ENCODE data around the gene SEMA4F. TPM values are rescaled to one million over a fixed set of nuclear protein-coding genes. Genes with fewer than 3 reads are reported as not detected.

The SEMA4F gene
- total and polyA plus RNA-seq, 2 donors = 2.5 to 3.5 TPM

DNA sequence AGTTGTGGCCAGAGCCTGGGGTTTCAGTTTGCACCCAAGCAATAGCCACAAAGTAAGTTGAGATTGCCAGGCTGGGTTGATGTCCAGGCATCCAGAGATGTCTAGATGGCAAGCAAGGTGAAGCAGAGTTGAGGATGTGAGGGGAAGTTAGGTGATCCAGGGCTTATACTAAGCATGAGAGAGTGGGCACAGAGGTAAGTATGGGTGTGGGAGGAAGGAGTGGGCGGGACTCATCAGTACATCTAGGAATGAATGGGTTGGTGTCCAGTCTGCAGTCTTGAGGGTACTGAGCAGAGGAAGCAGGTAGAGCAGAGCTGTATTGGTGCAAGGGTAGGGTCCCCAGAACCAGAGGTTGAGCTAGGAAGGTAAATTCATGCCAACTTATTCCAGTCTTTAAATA, 1.5 kb downstream of the SEMA4F start:
- 100% methylated on average over 1 of the region's 1 CpG for WGBS
- H3K36me3 ChIP-seq (ENCODE audit: control insufficient read depth in 2 of 2, insufficient read depth in 2 of 2, low read length in 1 of 2) = no peaks in the 10 kb centered on the region
- H3K9me3 ChIP-seq (ENCODE audit: control insufficient read depth in 2 of 2, insufficient read depth in 1 of 2, low read length in 1 of 2) = no peaks in the 10 kb centered on the region
- H3K27ac ChIP-seq (ENCODE audit: low read depth in 1 of 2, low read length in 1 of 2) = no peak overlapping the region
- DNase-seq (ENCODE audit: low read depth in 6 of 9, low spot score in 9 of 9) = no peak
- H3K4me3 ChIP-seq (ENCODE audit: low read length in 2 of 2) = no peak overlapping the region
- peaks cover 10 to 18% of the 10 kb centered on the region in 2 donors for H3K27me3 ChIP-seq (ENCODE audit: control insufficient read depth in 2 of 2, insufficient read depth in 1 of 2, low read length in 1 of 2)
- H3K4me1 ChIP-seq (ENCODE audit: control insufficient read depth in 2 of 2, insufficient read depth in 2 of 2, low read length in 2 of 2) = peaks cover 10 to 11% of the 10 kb centered on the region in 2 donors

DNA sequence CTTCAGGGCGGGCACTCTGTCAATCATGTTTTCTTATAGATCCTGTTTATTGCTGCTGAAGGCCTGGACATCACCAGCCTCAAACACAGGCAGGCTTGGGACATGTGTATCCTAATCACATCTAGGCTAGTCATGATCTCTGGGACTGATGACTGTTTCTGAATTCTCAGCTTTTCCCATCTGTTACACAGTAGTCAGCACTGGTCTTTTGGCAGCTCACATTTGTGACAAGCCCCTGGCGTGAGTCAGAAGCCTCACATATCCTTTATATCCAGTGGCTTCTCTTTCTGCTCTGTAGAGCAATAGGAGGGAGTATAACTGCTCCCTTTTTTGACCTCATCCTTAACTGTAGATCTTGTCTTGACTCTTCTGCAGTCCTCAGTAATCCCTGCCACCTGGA, 4.5 kb downstream of the SEMA4F start:
- Histone ChIP-seq H3K27ac (ENCODE audit: low read depth in 1 of 2, low read length in 1 of 2) (no peak overlapping the region), H3K27me3 (ENCODE audit: control insufficient read depth in 2 of 2, insufficient read depth in 1 of 2, low read length in 1 of 2) (peaks cover 10 to 18% of the 10 kb centered on the region in 2 donors), H3K4me3 (ENCODE audit: low read length in 2 of 2) (no peak overlapping the region), H3K36me3 (ENCODE audit: control insufficient read depth in 2 of 2, insufficient read depth in 2 of 2, low read length in 1 of 2) (no peaks in the 10 kb centered on the region), H3K4me1 (ENCODE audit: control insufficient read depth in 2 of 2, insufficient read depth in 2 of 2, low read length in 2 of 2) (peaks cover 8 to 9% of the 10 kb centered on the region in 2 donors), H3K9me3 (ENCODE audit: control insufficient read depth in 2 of 2, insufficient read depth in 1 of 2, low read length in 1 of 2) (no peaks in the 10 kb centered on the region)
- no peak for DNase-seq (ENCODE audit: low read depth in 6 of 9, low spot score in 9 of 9)
- WGBS = over 99% methylated on average over 2 of the region's 2 CpGs

DNA sequence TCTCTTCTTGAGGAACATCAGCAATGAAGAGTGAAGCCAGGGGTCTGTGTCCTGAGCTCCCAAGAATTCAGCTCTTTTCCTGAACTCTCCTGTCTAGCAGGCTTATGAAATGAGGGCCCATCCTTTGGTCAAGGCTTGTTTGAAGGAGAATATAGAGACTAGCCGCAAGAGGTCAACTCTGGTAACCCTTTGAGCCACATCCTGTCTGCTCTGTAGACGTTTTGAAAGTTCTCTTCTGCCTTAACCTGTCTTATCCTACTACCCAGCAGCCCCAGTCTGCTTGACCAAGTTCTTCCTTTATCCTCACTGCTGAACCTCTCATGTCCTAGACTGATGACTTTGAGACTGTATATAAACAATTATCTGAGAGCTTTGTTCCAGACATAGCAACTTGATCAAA, 5.4 kb downstream of the SEMA4F start:
- no peaks in the 10 kb centered on the region for H3K36me3 ChIP-seq (ENCODE audit: control insufficient read depth in 2 of 2, insufficient read depth in 2 of 2, low read length in 1 of 2)
- 86% methylated on average over 2 of the region's 2 CpGs for WGBS

DNA sequence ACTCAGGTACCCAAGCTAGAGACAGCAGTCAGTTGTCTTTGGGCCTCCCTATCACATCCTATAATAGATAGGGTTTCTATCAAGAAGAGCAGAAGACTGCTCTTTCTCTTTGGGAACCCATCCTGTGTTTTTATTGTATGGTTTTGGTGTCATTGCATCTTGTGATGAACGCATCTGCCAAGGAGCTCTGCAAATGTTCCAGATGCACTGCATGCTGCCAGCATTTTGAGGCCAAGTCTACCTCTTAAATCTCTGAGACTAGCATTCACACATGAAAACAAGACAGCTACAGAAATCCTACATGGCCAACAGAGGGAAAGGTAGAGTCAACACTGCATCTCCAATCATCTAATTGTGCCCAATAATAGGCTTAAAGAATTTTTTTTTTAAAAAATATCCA, 14.0 kb downstream of the SEMA4F start:
- no peak overlapping the region for H3K27ac ChIP-seq (ENCODE audit: low read depth in 1 of 2, low read length in 1 of 2)
- no peaks in the 10 kb centered on the region for H3K9me3 ChIP-seq (ENCODE audit: control insufficient read depth in 2 of 2, insufficient read depth in 1 of 2, low read length in 1 of 2)
- WGBS = 95% methylated on average over 1 of the region's 1 CpG
- H3K4me1 ChIP-seq (ENCODE audit: control insufficient read depth in 2 of 2, insufficient read depth in 2 of 2, low read length in 2 of 2) = no peaks in the 10 kb centered on the region
- no peak for DNase-seq (ENCODE audit: low read depth in 6 of 9, low spot score in 9 of 9)
- H3K27me3 ChIP-seq (ENCODE audit: control insufficient read depth in 2 of 2, insufficient read depth in 1 of 2, low read length in 1 of 2) = no peaks in the 10 kb centered on the region
- no peaks in the 10 kb centered on the region for H3K36me3 ChIP-seq (ENCODE audit: control insufficient read depth in 2 of 2, insufficient read depth in 2 of 2, low read length in 1 of 2)
- H3K4me3 ChIP-seq (ENCODE audit: low read length in 2 of 2) = no peak overlapping the region

More for the DNA sequence above, 5.4 kb downstream of the SEMA4F start:
- Histone ChIP-seq H3K4me1 (ENCODE audit: control insufficient read depth in 2 of 2, insufficient read depth in 2 of 2, low read length in 2 of 2) (peaks cover 4 to 6% of the 10 kb centered on the region in 2 donors), H3K27me3 (ENCODE audit: control insufficient read depth in 2 of 2, insufficient read depth in 1 of 2, low read length in 1 of 2) (peaks cover 8 to 15% of the 10 kb centered on the region in 2 donors), H3K9me3 (ENCODE audit: control insufficient read depth in 2 of 2, insufficient read depth in 1 of 2, low read length in 1 of 2) (no peaks in the 10 kb centered on the region), H3K27ac (ENCODE audit: low read depth in 1 of 2, low read length in 1 of 2) (no peak overlapping the region), H3K4me3 (ENCODE audit: low read length in 2 of 2) (no peak overlapping the region)
- DNase-seq (ENCODE audit: low read depth in 6 of 9, low spot score in 9 of 9) = no peak

DNA sequence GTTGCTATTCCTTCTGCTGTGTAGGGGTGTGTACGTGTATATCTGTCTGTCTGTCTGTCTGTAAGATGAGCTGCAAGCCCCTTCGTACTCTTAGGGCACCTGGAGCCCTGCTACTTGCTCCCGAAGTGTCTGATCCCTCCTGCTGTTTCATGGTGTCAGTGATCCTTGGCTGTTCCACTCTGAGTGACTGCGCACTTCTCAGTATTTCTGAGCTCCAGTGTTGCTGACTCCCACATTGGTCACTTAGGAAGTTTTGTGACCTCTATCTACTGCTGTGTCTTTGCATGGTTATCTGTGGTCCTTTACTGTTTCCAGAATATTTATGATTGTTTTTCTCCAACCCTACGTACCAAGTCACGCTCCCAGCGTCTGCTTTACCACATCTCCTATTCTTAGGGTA, 16.2 kb downstream of the SEMA4F start:
- H3K4me1 ChIP-seq (ENCODE audit: control insufficient read depth in 2 of 2, insufficient read depth in 2 of 2, low read length in 2 of 2) = no peaks in the 10 kb centered on the region
- H3K9me3 ChIP-seq (ENCODE audit: control insufficient read depth in 2 of 2, insufficient read depth in 1 of 2, low read length in 1 of 2) = no peaks in the 10 kb centered on the region
- H3K27me3 ChIP-seq (ENCODE audit: control insufficient read depth in 2 of 2, insufficient read depth in 1 of 2, low read length in 1 of 2) = no peaks in the 10 kb centered on the region
- H3K36me3 ChIP-seq (ENCODE audit: control insufficient read depth in 2 of 2, insufficient read depth in 2 of 2, low read length in 1 of 2) = no peaks in the 10 kb centered on the region
- no peak overlapping the region for H3K27ac ChIP-seq (ENCODE audit: low read depth in 1 of 2, low read length in 1 of 2)
- 97% methylated on average over 7 of the region's 7 CpGs for WGBS
- no peak overlapping the region for H3K4me3 ChIP-seq (ENCODE audit: low read length in 2 of 2)
- DNase-seq (ENCODE audit: low read depth in 6 of 9, low spot score in 9 of 9) = no peak

DNA sequence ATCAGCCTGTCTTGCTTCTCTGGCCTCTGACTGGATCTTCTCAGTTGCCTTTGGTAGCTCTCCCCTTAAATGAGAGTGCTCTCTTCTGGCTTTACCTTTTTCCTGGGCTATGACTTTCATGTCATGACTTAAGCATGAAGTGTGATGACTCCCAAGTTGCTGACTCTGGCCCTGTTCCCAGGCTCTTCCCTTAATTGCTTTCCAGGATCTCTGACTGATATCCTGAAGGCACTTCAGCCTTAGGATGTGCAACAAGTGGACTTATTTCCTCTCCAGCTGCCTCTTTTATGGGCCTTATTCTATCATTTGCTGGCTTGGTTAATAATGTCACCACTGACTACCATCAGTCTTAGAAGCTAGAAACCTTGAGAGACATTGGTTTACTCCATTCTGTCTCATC, 17.4 kb downstream of the SEMA4F start:
- H3K4me3 ChIP-seq (ENCODE audit: low read length in 2 of 2) = no peak overlapping the region
- no peaks in the 10 kb centered on the region for H3K4me1 ChIP-seq (ENCODE audit: control insufficient read depth in 2 of 2, insufficient read depth in 2 of 2, low read length in 2 of 2)
- no peaks in the 10 kb centered on the region for H3K36me3 ChIP-seq (ENCODE audit: control insufficient read depth in 2 of 2, insufficient read depth in 2 of 2, low read length in 1 of 2)
- H3K9me3 ChIP-seq (ENCODE audit: control insufficient read depth in 2 of 2, insufficient read depth in 1 of 2, low read length in 1 of 2) = no peaks in the 10 kb centered on the region
- no peak overlapping the region for H3K27ac ChIP-seq (ENCODE audit: low read depth in 1 of 2, low read length in 1 of 2)
- DNase-seq (ENCODE audit: low read depth in 6 of 9, low spot score in 9 of 9) = no peak
- no peaks in the 10 kb centered on the region for H3K27me3 ChIP-seq (ENCODE audit: control insufficient read depth in 2 of 2, insufficient read depth in 1 of 2, low read length in 1 of 2)

DNA sequence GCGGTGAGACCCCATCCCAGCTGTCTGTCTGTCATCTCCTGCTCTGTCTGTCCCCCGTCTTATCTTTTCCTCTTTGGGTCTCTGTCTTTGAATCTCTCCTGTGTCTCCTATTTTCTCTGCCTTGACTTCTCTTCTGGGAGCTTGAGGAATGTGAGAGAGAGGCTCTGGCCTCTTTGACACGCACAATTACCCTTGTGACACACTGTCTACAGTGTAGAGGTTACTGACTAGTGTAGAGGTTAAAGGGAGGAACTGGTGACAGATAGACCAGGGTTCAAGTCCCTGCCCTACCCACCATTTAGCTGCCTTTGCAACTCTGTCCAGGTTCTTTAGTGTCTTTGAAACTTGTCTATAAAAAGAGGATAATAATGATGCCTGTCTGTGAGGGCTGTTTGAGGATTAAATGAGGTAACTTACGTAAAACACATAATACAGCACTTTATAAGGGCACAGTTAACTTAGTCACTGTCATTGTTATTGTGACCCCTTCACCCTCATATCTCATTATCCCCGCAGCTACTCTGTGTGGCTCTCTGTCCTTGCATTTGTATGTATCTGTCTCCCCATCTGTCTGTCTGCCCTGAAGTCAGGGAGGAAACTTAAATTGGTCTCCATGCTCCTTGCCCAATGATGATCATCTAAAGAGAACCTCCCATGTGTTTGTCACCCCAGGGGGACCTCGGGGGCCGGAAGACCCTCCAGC, 19.9 kb downstream of the SEMA4F start:
- Histone ChIP-seq H3K36me3 (ENCODE audit: control insufficient read depth in 2 of 2, insufficient read depth in 2 of 2, low read length in 1 of 2) (no peaks in the 10 kb centered on the region), H3K9me3 (ENCODE audit: control insufficient read depth in 2 of 2, insufficient read depth in 1 of 2, low read length in 1 of 2) (no peaks in the 10 kb centered on the region)
- WGBS = 95% methylated on average over 7 of the region's 7 CpGs

DNA sequence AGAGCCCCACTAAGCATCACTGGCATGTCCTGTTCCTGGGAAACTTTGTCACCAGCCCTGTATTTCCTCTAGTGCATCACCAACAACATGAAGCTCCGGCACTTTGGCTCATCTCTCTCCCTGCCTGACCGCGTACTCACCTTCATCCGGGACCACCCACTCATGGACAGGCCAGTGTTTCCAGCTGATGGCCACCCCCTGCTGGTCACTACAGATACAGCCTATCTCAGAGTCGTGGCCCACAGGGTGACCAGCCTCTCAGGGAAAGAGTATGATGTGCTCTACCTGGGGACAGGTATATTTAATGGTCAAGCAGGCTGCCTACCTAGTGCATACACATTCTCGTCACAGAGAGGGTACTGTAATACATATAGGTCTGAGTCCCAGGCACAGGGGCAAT, 21.0 kb downstream of the SEMA4F start:
- Histone ChIP-seq H3K4me3 (ENCODE audit: low read length in 2 of 2) (no peak overlapping the region), H3K9me3 (ENCODE audit: control insufficient read depth in 2 of 2, insufficient read depth in 1 of 2, low read length in 1 of 2) (no peaks in the 10 kb centered on the region), H3K27ac (ENCODE audit: low read depth in 1 of 2, low read length in 1 of 2) (no peak overlapping the region), H3K4me1 (ENCODE audit: control insufficient read depth in 2 of 2, insufficient read depth in 2 of 2, low read length in 2 of 2) (no peaks in the 10 kb centered on the region), H3K36me3 (ENCODE audit: control insufficient read depth in 2 of 2, insufficient read depth in 2 of 2, low read length in 1 of 2) (peaks cover 0 to 4% of the 10 kb centered on the region in 2 donors), H3K27me3 (ENCODE audit: control insufficient read depth in 2 of 2, insufficient read depth in 1 of 2, low read length in 1 of 2) (no peaks in the 10 kb centered on the region)
- 97% methylated on average over 6 of the region's 6 CpGs for WGBS
- no peak for DNase-seq (ENCODE audit: low read depth in 6 of 9, low spot score in 9 of 9)

More for the DNA sequence above, 19.9 kb downstream of the SEMA4F start:
- DNase-seq (ENCODE audit: low read depth in 6 of 9, low spot score in 9 of 9) = no peak
- Histone ChIP-seq H3K27ac (ENCODE audit: low read depth in 1 of 2, low read length in 1 of 2) (no peak overlapping the region), H3K4me1 (ENCODE audit: control insufficient read depth in 2 of 2, insufficient read depth in 2 of 2, low read length in 2 of 2) (no peaks in the 10 kb centered on the region), H3K4me3 (ENCODE audit: low read length in 2 of 2) (no peak overlapping the region), H3K27me3 (ENCODE audit: control insufficient read depth in 2 of 2, insufficient read depth in 1 of 2, low read length in 1 of 2) (no peaks in the 10 kb centered on the region)

DNA sequence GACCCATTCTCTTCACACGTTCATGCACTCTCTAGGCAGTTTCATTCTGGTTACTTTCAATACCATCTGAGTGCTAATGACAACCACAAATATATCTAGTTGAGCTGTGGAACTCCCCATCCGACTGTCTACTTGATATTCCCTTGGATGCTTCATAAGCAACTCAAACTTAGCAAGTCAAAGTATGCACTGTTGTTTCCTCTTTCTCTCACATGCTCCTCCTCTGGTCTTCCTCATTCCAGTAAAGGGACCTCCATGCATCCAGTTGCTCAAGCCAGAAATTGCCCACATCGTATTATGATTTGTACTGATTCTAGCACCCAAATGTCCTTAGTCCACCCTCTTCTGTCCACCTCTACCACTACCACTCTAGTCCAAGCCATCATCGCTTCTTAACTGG, 22.3 kb downstream of the SEMA4F start:
- Histone ChIP-seq H3K27me3 (ENCODE audit: control insufficient read depth in 2 of 2, insufficient read depth in 1 of 2, low read length in 1 of 2) (no peaks in the 10 kb centered on the region), H3K4me1 (ENCODE audit: control insufficient read depth in 2 of 2, insufficient read depth in 2 of 2, low read length in 2 of 2) (no peaks in the 10 kb centered on the region), H3K36me3 (ENCODE audit: control insufficient read depth in 2 of 2, insufficient read depth in 2 of 2, low read length in 1 of 2) (peaks cover 0 to 4% of the 10 kb centered on the region in 2 donors), H3K9me3 (ENCODE audit: control insufficient read depth in 2 of 2, insufficient read depth in 1 of 2, low read length in 1 of 2) (no peaks in the 10 kb centered on the region), H3K27ac (ENCODE audit: low read depth in 1 of 2, low read length in 1 of 2) (no peak overlapping the region), H3K4me3 (ENCODE audit: low read length in 2 of 2) (no peak overlapping the region)
- WGBS = 97% methylated on average over 4 of the region's 4 CpGs
- no peak for DNase-seq (ENCODE audit: low read depth in 6 of 9, low spot score in 9 of 9)
